Nephron (organoid): ENCODE data around the gene PYCARD.

ENCODE experiments used
- H3K27ac Mint-ChIP-seq, 3 experiments: 2 replicates each; pipeline ENCODE4 v1.8.0; 2020; ENCODE audit warnings: mixed read lengths in 3 of 3, mild to moderate bottlenecking in 2 of 3, moderate library complexity in 1 of 3
- H3K27me3 Mint-ChIP-seq: 2 replicates; pipeline ENCODE4 v1.8.0; 2021; ENCODE audit warnings: low read depth, mild to moderate bottlenecking, moderate library complexity, mixed read lengths
- H3K36me3 Mint-ChIP-seq: 2 replicates; pipeline ENCODE4 v1.8.0; 2020; ENCODE audit warnings: low read depth, mixed read lengths
- H3K4me1 Mint-ChIP-seq: 2 replicates; pipeline ENCODE4 v1.8.0; 2020; ENCODE audit warnings: mixed read lengths
- H3K4me3 Mint-ChIP-seq, 3 experiments: 2 replicates each; pipeline ENCODE4 v1.8.0; 2020; ENCODE audit warnings: mild to moderate bottlenecking in 3 of 3, mixed read lengths in 3 of 3, moderate library complexity in 2 of 3
- H3K9me3 Mint-ChIP-seq: 2 replicates; pipeline ENCODE4 v1.8.0; 2020; ENCODE audit warnings: mixed read lengths
- CTCF ChIP-seq, 3 experiments: fragments of 200-600 bp; sonication (generic); IDR thresholded peaks; one replicate each; pipeline ENCODE4 v1.5.0; 2021; ENCODE audit warnings: antibody characterized with exemption in 3 of 3; ENCODE audit not compliant: unreplicated experiment in 3 of 3

PYCARD gene

GRCh38 chr16:31216422-31217135 lies 14.0 kb upstream of the PYCARD start, which contains the start of gene PYDC1:
Gene PYDC1 (minus strand): TSS chr16:31217135. CDS start chr16:31217028, 107 bp downstream.
- TF ChIP-seq CTCF (IDR thresholded peaks at IDR 0.05; ENCODE audit: unreplicated experiment in 3 of 3): no peak
- peaks cover 23% of the 10 kb centered on the region for H3K4me1 Mint-ChIP-seq
- H3K36me3 Mint-ChIP-seq: no peaks in the 10 kb centered on the region
- no peak within 1 kb of the TSS for H3K27ac Mint-ChIP-seq
- H3K4me3 Mint-ChIP-seq: peak within 1 kb of the TSS; percentile 79 to 87 (median 87)
- no peaks in the 10 kb centered on the region for H3K9me3 Mint-ChIP-seq
- peaks cover 93% of the 10 kb centered on the region for H3K27me3 Mint-ChIP-seq

- no peak for TF ChIP-seq CTCF (IDR thresholded peaks at IDR 0.05; ENCODE audit: unreplicated experiment in 3 of 3)
- peaks cover 24% of the 10 kb centered on the region for H3K4me1 Mint-ChIP-seq
- peak overlapping the region in 1 of 3 experiments; percentile 3 for H3K27ac Mint-ChIP-seq
- H3K9me3 Mint-ChIP-seq: no peaks in the 10 kb centered on the region
- H3K27me3 Mint-ChIP-seq: peaks cover 88% of the 10 kb centered on the region
- H3K36me3 Mint-ChIP-seq: no peaks in the 10 kb centered on the region
- peak overlapping the region; percentile 79 to 89 (median 87) for H3K4me3 Mint-ChIP-seq
Measured at GRCh38 chr16:31215287-31216162, 13.0 kb upstream of the PYCARD start.

GRCh38 chr16:31214708-31215286 lies 12.2 kb upstream of the PYCARD start:
- Mint-ChIP-seq H3K4me1 (peaks cover 24% of the 10 kb centered on the region), H3K9me3 (no peaks in the 10 kb centered on the region), H3K36me3 (no peaks in the 10 kb centered on the region), H3K27ac (no peak overlapping the region), H3K27me3 (peaks cover 89% of the 10 kb centered on the region), H3K4me3 (peak overlapping the region; percentile 79 to 89 (median 87))
- TF ChIP-seq CTCF (IDR thresholded peaks at IDR 0.05; ENCODE audit: unreplicated experiment in 3 of 3): no peak

- Mint-ChIP-seq H3K27me3 (peaks cover 87% of the 10 kb centered on the region), H3K27ac (peak within 1 kb of the TSS; percentile 33 to 81 (median 64)), H3K9me3 (no peaks in the 10 kb centered on the region), H3K4me3 (peak within 1 kb of the TSS; percentile 79 to 97 (median 87)), H3K36me3 (no peaks in the 10 kb centered on the region), H3K4me1 (peaks cover 24% of the 10 kb centered on the region)
- no peak for TF ChIP-seq CTCF (IDR thresholded peaks at IDR 0.05; ENCODE audit: unreplicated experiment in 3 of 3)
Measured at GRCh38 chr16:31213877-31214707, 11.5 kb upstream of the PYCARD start, which contains the start of gene TRIM72. Gene TRIM72 (plus strand): TSS chr16:31214119. CDS start chr16:31214739, 620 bp downstream.

GRCh38 chr16:31213342-31213741 lies 10.8 kb upstream of the PYCARD start:
- Mint-ChIP-seq H3K36me3 (no peaks in the 10 kb centered on the region), H3K4me3 (peak overlapping the region; percentile 52 to 97 (median 65)), H3K4me1 (peaks cover 24% of the 10 kb centered on the region), H3K27ac (peak overlapping the region; percentile 33 to 81 (median 64)), H3K9me3 (no peaks in the 10 kb centered on the region), H3K27me3 (peaks cover 80% of the 10 kb centered on the region)
- no peak for TF ChIP-seq CTCF (IDR thresholded peaks at IDR 0.05; ENCODE audit: unreplicated experiment in 3 of 3)
